GM21367 (cell line): ENCODE data around the gene TMIE.
"Not testable (repeated sequence)": the region's sequence is repeated elsewhere in the genome, so short reads cannot be mapped to it uniquely, and the experiment has no call there.

Experiments used
- ATAC-seq: cut with Tn5 transposase; IDR thresholded peaks from one replicate; pipeline ENCODE4 v1.9.1; 2021; ENCODE audit not compliant: unreplicated experiment

The TMIE gene

GRCh38 chr3:46721009-46721408 is 19.8 kb downstream of the TMIE start:
- no peak for ATAC-seq

GRCh38 chr3:46722443-46722842 is 21.3 kb downstream of the TMIE start:
- no peak for ATAC-seq

GRCh38 chr3:46724424-46724823 is 23.2 kb downstream of the TMIE start:
- no peak for ATAC-seq

- ATAC-seq = no peak
Observed at GRCh38 chr3:46725621-46726314, 24.6 kb downstream of the TMIE start.

DNA sequence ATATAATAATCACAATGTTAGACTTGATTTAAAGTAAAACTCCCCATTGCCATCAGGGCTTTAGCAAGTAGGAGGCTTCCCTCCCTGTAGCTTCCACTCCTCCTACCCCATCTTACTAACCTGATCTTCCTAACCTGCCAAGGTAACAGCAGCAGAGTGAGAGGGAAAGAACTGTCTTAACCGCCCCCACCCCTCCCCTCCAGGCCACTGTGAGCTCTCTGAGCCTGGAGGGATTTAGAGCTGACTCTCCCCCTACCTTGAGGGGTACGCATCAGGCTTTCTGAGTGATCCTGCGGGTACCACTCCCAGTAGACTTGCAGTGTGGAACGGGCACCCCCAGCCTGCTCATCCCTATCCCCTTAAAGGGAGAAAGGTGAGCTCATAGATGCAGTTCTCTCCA is 27.8 kb downstream of the TMIE start:
- ATAC-seq = no peak

DNA sequence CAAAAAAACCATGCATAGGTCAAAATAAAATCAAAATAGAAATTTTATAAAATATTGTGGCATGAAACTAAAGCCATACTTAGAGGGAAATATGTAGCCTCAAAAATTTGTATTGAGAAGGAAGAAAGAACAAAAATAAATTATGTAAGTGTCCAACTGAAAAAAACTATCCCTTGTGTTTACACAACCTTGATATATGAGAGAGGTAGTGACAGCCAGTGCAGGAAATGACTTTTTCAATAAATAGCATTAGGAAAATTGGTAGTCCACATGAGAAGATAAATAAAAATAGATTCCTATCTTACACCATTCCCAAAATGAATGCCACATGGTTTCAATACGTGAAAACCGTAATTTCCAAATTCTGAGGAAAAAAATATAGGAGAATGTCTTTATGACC is 29.6 kb downstream of the TMIE start:
- ATAC-seq = no peak

GRCh38 chr3:46731795-46732194 is 30.6 kb downstream of the TMIE start:
- ATAC-seq = no peak

DNA sequence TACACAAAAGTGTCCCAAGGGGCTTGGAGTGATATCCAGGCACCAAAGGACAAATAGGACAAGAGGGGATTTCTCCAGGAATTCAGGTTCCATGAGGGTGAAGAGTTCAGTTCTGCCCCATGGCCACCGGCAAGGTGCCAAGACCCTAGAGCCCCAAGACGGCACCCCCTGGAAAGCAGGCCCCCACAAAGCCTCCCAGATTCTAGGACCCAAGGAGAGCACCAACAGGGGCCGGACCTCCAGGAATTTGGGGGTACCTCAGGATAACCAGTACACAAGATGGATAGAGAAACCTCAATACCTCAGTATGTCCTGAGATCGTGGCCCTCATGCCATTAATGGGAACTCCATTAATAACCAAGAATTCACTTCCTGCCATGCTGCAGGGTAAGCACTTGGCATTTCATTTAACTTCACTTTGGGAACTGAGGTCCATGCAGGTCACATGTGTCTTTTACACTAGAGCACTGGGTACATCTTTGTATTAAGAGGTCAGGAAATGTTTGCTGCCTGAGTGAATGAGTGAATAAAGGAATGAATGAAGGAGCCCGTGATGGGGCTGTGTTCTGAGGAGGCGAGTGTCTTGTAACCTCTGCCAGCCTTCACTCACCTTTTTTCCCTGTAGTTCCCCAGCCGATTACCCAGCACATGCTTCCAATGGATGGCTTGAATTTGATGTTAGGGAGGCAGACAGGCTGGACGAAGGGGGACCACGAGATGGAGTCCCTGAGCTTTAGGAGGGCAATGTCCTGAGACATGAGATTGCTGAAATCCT is 32.0 kb downstream of the TMIE start:
- ATAC-seq = no peak

DNA sequence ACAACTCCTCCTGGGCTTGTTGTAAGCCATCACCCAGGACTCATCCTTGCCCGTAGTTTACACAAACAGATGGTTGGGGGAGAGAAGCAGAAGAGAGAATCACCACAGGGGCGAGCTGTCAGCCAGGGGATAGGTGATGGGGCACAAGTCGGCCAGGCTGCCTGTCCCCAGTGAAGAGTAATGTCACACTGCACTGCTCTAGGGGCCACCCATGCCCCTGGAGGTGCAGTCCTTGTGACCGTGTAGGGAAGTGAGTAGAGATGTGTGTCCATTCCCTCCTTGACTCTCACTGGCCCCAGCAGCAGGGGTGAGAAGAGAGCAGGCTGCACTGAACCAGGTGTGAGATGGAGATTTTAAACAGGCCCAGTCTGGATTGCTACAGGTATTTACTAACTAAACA is 33.6 kb downstream of the TMIE start:
- no peak for ATAC-seq

- ATAC-seq = no peak
Observed at GRCh38 chr3:46736006-46736872, 35.0 kb downstream of the TMIE start.

DNA sequence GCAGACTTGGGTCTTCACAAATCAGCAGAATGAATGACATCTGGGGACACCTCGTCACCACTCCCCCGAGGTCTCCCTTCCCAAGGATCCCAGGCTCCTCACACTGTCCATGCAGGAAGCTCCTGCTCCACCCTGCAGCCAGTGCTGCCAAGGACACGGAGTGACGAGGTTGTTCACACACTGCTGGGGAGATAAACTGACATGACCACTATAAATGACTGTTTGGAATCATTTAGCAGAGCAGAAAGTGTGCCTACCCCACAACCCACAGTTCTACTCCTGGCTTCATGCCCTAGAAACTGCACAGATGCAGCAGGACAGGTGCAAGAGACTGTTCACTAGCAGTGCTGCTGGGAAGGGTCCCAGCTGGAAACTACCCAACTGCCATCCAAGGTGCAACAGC is 36.1 kb downstream of the TMIE start:
- ATAC-seq = no peak

GRCh38 chr3:46739565-46739964 is 38.4 kb downstream of the TMIE start:
- ATAC-seq = not testable (repeated sequence)

DNA sequence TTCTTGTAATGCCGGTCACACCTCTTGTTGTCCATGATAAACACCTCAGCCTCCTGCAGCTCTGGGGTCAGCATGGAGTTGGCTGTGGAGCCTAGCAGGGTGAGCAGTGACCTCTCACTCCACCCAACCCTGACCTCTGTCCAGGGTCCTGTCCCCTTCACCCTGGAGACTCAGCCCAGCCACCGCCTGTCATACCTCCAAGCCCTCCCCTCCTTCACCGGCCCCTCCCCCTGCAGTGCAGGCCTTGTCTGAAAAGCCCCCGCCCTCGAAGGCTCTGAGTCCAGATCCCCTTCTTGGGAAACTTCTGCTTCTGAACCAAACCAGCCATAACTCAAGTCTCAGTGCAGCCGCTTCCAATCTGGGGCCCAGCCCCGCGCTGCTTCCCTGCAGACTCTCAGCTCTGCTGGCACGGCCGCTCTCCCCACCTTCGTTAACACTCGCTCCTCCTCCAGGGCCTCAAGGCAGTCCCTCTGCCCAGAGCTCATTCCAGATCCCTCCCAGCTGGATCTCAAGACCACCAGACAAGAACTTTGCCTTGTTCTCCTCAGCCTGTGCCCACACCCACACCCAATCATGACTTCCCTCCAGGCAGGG is 41.9 kb downstream of the TMIE start:
- no peak for ATAC-seq

DNA sequence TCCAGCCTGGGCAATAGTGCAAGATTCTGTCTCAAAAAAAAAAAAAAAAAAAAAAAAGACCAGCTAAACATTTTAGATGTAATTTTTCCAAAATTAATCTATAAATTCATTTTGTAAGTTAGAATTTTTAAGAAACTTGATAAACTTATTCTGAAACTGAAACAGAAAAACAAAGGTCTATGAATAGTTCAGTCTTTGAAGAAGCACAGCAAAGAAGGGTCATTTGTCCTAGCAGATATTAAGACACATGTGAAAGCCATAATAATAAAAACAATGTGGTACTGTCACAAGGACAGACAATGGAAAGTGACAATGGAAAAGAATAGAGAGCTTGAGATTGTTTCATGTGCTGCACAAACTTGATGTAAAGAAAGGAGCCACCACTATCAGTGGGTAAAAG is 45.5 kb downstream of the TMIE start:
- no peak for ATAC-seq

DNA sequence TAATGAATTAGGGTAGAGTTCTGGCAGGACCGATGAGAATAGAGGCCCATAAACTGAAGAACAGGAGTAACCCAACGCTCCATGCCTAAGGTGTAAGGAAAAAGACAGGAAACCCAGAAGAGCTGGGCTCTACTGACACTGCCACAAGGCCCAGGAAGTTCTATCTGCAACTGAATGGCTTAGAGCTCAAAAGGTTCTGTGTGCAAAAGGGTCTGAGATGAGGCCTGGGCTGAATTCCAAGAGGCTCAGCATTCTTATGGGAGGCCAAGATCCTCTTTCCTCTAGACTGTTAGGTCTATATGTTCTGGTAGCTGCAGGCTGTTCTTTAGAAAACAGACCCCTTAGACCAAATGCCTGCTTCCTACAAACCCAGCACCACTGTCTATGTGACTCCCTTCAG is 47.0 kb downstream of the TMIE start:
- ATAC-seq = no peak

DNA sequence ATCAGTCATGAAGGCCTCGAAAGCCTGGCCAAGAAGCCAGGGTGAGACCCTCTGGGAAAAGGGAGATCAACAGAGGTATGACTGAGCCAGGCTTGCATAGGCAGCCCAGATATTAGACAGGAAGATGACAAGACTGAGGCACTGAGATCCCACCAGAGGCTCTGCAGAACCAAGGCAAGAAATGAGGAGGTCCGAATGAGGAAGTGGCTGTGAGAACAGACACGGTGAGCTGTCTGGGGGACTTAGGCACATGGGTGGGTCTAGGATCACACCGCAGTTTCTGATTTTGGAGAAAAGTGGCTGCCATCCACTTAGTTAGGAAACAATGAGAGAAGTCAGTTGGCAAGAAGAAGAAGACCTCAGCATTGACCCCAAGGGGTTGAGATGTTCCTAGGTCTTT is 47.9 kb downstream of the TMIE start:
- ATAC-seq = no peak

DNA sequence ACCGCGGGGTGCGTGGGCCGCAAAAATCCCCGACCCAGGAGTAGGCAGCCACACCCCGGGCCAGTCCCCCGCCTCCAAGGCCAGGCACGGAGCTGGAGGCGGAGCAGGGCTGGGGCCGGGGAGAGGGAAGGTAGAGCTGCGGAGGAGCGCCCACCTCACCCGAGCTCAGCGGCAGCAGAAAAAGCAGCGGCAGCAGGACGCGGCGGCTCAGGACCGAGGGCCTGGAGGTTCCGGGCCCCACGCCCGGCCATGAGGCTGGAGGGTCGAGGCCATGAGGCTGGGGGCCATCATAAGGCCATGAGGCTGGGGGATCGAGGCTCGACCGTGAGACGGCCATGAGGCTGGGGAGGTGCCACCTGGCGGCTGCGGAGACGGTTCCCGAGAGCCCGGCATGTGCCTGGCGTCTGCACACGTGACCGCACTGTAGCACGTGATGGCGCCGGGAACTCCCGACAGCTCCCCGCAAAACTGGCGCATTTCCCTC is 49.4 kb downstream of the TMIE start:
- ATAC-seq = no peak

GRCh38 chr3:46753127-46753526 is 51.9 kb downstream of the TMIE start:
- not testable (repeated sequence) for ATAC-seq

DNA sequence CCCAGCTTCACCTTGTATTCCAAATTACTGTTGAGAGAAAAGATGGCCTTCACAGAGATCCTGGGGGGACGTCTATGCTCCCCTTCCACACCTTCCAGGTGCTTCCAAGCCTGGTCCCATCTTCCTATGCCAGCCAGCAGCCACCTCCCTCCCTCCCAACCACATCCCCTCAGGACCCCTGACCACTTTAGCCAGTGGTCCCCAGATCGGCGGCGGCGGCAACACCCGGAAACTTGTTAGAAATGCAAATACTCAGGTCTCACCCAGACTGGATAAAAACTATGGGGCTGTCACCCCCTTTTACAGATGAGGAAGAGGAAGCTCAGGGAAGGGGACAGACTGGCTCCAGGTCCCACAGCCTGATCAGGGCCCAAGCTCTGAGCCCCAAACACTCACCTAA is 54.5 kb downstream of the TMIE start:
- ATAC-seq = no peak

DNA sequence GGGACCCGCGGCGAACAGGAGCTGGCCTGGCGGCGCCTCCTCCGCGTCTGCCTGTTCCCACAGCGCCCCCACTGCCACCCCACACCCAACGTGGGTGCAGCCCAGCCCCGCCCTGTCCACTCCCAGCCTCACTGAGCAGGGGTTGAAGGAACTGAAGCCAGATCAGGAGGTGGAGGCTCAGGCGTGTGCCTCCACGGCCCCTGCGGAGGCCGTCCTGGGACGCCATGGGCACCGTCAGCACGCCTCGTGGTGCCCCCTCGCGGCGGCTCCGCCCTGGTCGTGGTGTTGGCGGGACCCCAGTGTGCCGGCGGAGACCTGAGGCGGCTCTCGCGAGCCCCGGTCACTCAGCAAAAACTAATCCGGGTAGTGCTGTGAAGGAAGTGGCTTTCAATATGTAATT is 55.5 kb downstream of the TMIE start:
- ATAC-seq = no peak
